MM.1S (cell line): ENCODE measurements around the gene OAF.

Source experiments
- CTCF ChIP-seq: fragments of 300-600 bp; sonication (generic); IDR thresholded peaks from 2 replicates; pipeline ENCODE4 v1.5.1; 2016; ENCODE audit warnings: antibody characterized with exemption, low read length, mixed read lengths
- EZH2 ChIP-seq: fragments of 300-600 bp; sonication (generic); optimal IDR thresholded peaks from 2 replicates; pipeline ENCODE3; 2017; ENCODE audit warnings: low read depth, mild to moderate bottlenecking, antibody characterized with exemption, low read length, mixed read lengths
- EZH2phosphoT487 ChIP-seq: fragments of 300-600 bp; sonication (generic); IDR thresholded peaks from 2 replicates; pipeline ENCODE4 v1.6.1; 2018; ENCODE audit warnings: antibody characterized with exemption, low read length

- TF ChIP-seq EZH2phosphoT487 = no peak
- TF ChIP-seq CTCF = no peak
- no peak for TF ChIP-seq EZH2
These were observed 42.5 kb upstream of the OAF start for GRCh38 chr11:120168108-120168959.
